K562 (cell line): ENCODE data around the gene RNF40. TPM values are rescaled to one million over a fixed set of nuclear protein-coding genes. Genes with fewer than 3 reads are reported as not detected.
A peak's percentile ranks its signal among the peaks of the same experiment; 100 is the strongest.

Experiments
- CHD7 ChIP-seq: fragments of 200-600 bp; sonication (generic); IDR thresholded peaks from one replicate; pipeline ENCODE4 v1.6.1; 2012; ENCODE audit warnings: mild to moderate bottlenecking, low read depth, low read length, inconsistent platforms
- FOXO4 ChIP-seq: fragments of 450-650 bp; formaldehyde crosslinking; IDR thresholded peaks from 2 replicates; pipeline ENCODE4 v1.4.0; 2020; ENCODE audit warnings: mild to moderate bottlenecking, moderate library complexity
- HNRNPLL ChIP-seq: fragments of 200-400 bp; formaldehyde crosslinking; IDR thresholded peaks from 2 replicates; pipeline ENCODE4 v1.6.1; 2017; ENCODE audit warnings: low read length, low read depth, mild to moderate bottlenecking; ENCODE audit not compliant: poor library complexity, severe bottlenecking
- HSF4 ChIP-seq: fragments of 250-450 bp; sonication (Bioruptor Pico); IDR thresholded peaks from 2 replicates; pipeline ENCODE4 v2.1.2; 2022; ENCODE audit warnings: mild to moderate bottlenecking, moderate library complexity, borderline replicate concordance
- LCOR ChIP-seq: sonication (generic); formaldehyde crosslinking; IDR thresholded peaks from 2 replicates; pipeline ENCODE4 v1.8.0; 2022; ENCODE audit warnings: mild to moderate bottlenecking, missing genetic modification reagents
- MCM3 ChIP-seq: fragments of 450-650 bp; IDR thresholded peaks from 2 replicates; pipeline ENCODE4 v1.6.1; 2016
- POLR2G ChIP-seq: fragments of 200-400 bp; formaldehyde crosslinking; IDR thresholded peaks from 2 replicates; pipeline ENCODE4 v1.6.1; 2017; ENCODE audit warnings: low read depth, mild to moderate bottlenecking, antibody characterized with exemption, low read length, moderate library complexity
- RBM15 ChIP-seq: fragments of 200-400 bp; formaldehyde crosslinking; IDR thresholded peaks from 2 replicates; pipeline ENCODE4 v1.6.1; 2018; ENCODE audit warnings: mild to moderate bottlenecking, low read length, moderate library complexity; ENCODE audit not compliant: insufficient read depth
- ZBTB49 ChIP-seq: sonication (generic); formaldehyde crosslinking; IDR thresholded peaks from 2 replicates; pipeline ENCODE4 v1.8.0; 2022; ENCODE audit warnings: missing genetic modification reagents, mild to moderate bottlenecking, borderline replicate concordance
- ZNF668 ChIP-seq: fragments of 250-450 bp; sonication (Bioruptor Pico); IDR thresholded peaks from 2 replicates; pipeline ENCODE4 v1.8.0; 2022; ENCODE audit warnings: mild to moderate bottlenecking, inconsistent platforms
- ZNF780A ChIP-seq: fragments of 250-450 bp; sonication (Bioruptor Pico); IDR thresholded peaks from 2 replicates; pipeline ENCODE4 v1.5.0; 2021; ENCODE audit warnings: mild to moderate bottlenecking
- polyA plus RNA-seq, 8 experiments: library from polyadenylated mRNA; depleted of rRNA in 4 of 8; stranded (reverse) in 5 of 8; unstranded in 3 of 8; fragments of >200 nt; fragmentation: Nextera tagmentation in 2 of 8; fragmentation: Illumina TruSeq in 1 of 8; extraction: Ambion mirVana in 2 of 8; extraction: Trizol in 1 of 8; gene quantifications; 2 replicates each; pipeline versions ENCODE4 v1.2.1 to v1.2.3, GENCODE V29; 2011 to 2014; ENCODE audit warnings: inconsistent platforms in 1 of 8, missing spikeins in 1 of 8
- total RNA-seq, 7 experiments: library from RNA; depleted of rRNA in 6 of 7; stranded (reverse); fragments of >200 nt in 6 of 7; fragmentation: Illumina TruSeq in 2 of 7; extraction: Trizol in 2 of 7; gene quantifications; 2 replicates each; pipeline versions ENCODE4 v1.2.1 to v1.2.3, GENCODE V29; 2011 to 2021; ENCODE audit warnings: low replicate concordance in 1 of 7

The RNF40 gene
- total and polyA plus RNA-seq, 9 of the 15 experiments (the other 6 are each of a cell fraction or from before 2014, with no cell fraction given), result 6.2 to 129 (median 81.5) TPM

GRCh38 chr16:30761928-30762902 lies at the start of gene RNF40, which contains the start of gene CFAP119 (continued):
- TF ChIP-seq CHD7 (no peak), RBM15 (no peak), FOXO4 (CRISPR knock-in tag) (no peak), ZNF780A (CRISPR knock-in tag) (no peak), POLR2G (peak; percentile 85), ZNF668 (no peak), MCM3 (no peak), HSF4 (CRISPR knock-in tag) (no peak), LCOR (no peak), ZBTB49 (no peak), HNRNPLL (peak; percentile 47)
